ENCODE results near the gene CAP1. TPM values are rescaled to one million over a fixed set of nuclear protein-coding genes. Genes with fewer than 3 reads are reported as not detected.

Gene CAP1
- total and polyA plus RNA-seq, 2 of the 4 experiments (the other 2 are of a cell fraction) = 434 to 756 TPM

GRCh38 chr1:40090652-40091355 is 50.3 kb downstream of the CAP1 start (continued):
- no peak for TF ChIP-seq MAFK (IDR thresholded peaks at IDR 0.05; ENCODE audit: low read depth, low read length)

DNA sequence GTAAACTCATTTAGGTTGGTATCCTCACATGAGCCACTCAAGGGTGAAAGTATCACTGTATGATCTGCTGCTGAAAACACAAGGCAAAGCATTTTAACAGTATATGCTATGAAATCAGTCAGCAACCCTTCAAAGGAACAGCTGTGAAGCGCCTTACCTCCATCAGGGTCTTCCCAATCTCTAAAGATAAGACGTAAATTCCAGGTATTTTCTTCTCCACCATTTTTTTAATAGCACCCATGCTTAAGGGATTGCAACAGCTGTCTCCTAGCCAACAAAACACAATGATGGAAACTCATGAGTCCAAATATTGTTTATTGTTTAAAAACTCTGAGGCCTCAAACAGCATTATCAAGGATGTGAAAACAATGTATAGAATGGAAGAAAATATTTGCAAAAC is 51.7 kb downstream of the CAP1 start:
- H3K9me3 ChIP-seq (ENCODE audit: control insufficient read depth, insufficient read depth, low read length) = no peaks in the 10 kb centered on the region
- no peak overlapping the region for H4K8ac ChIP-seq (ENCODE audit: low read depth in 2 of 2, low read length in 2 of 2)
- H2AK5ac ChIP-seq (ENCODE audit: low read depth, low read length) = no peak overlapping the region
- H3K4ac ChIP-seq (ENCODE audit: low read depth, low read length) = no peak overlapping the region
- H3K56ac ChIP-seq (ENCODE audit: extremely low read depth, insufficient read depth, low read length) = no peak overlapping the region
- no peak overlapping the region for H2AK9ac ChIP-seq (replicated peaks; ENCODE audit: low read depth, low read length, poor library complexity)
- no peak overlapping the region for H4K91ac ChIP-seq (ENCODE audit: insufficient read depth, low read depth, low read length)
- no peak overlapping the region; the same call in 1 of the 2 replicates for H4K5ac ChIP-seq (ENCODE audit: low read depth, low read length)
- no TSS peak for BruUV-seq (replicated peaks)
- no CpG with 5 or more reads among the region's 2 CpGs for WGBS, 2 experiments (ENCODE audit: extremely low coverage in 2 of 2, insufficient read length in 1 of 2)
- H3K79me1 ChIP-seq (ENCODE audit: low read depth in 1 of 2, low read length in 2 of 2) = peaks cover 27 to 33% of the 10 kb centered on the region in 2 experiments
- H2BK120ac ChIP-seq (ENCODE audit: low read depth, low read length) = no peak overlapping the region
- no peak overlapping the region for H3K4me2 ChIP-seq (ENCODE audit: low read depth, low read length)
- no peak for TF ChIP-seq MXI1 (IDR thresholded peaks at IDR 0.05; ENCODE audit: borderline replicate concordance, low read depth, low read length)
- no peak for TF ChIP-seq FOS (IDR thresholded peaks at IDR 0.05; ENCODE audit: low read depth, low read length)
- no peak for TF ChIP-seq POLR2A (IDR thresholded peaks at IDR 0.05; ENCODE audit: low read depth, low read length)
- no peak for TF ChIP-seq MAFK (IDR thresholded peaks at IDR 0.05; ENCODE audit: low read depth, low read length)
- 0 out of 2 replicates have a peak, but pooled peaks have one; percentile 2 for TF ChIP-seq CEBPB (IDR thresholded peaks at IDR 0.05; ENCODE audit: low read depth, low read length)
- peaks cover 8% of the 10 kb centered on the region for H3K9me1 ChIP-seq (ENCODE audit: insufficient read depth, low read length)
- no peak overlapping the region for H2AFZ ChIP-seq (replicated peaks; ENCODE audit: low read length, poor library complexity)
- H2BK15ac ChIP-seq (ENCODE audit: low read depth, low read length) = peak overlapping the region; percentile 74; the same call in 1 of the 3 replicates
- H3K27me3 ChIP-seq (ENCODE audit: control insufficient read depth, insufficient read depth, low read length) = no peaks in the 10 kb centered on the region
- in situ Hi-C loops (cut with MboI; ENCODE audit: low sequenced_read_pairs) (no loop called here), dilution Hi-C loops (cut with HindIII; ENCODE audit: low sequenced_read_pairs, unreplicated experiment) (no loop called here), intact Hi-C loops (cut with micrococcal nuclease) (no loop called here)
- H4K20me1 ChIP-seq (ENCODE audit: insufficient read depth, low read length) = peaks cover 5% of the 10 kb centered on the region; the same call in 1 of the 2 replicates
- ATAC-seq (ENCODE audit: low read depth) = no peak
- CTCF ChIA-PET = no interaction called here
- H3K23ac ChIP-seq (ENCODE audit: low read depth, low read length) = no peak overlapping the region
- no peak overlapping the region for H3K27ac ChIP-seq (ENCODE audit: insufficient read depth, low read length)
- no peak overlapping the region for H3K9ac ChIP-seq (ENCODE audit: low read depth, low read length)
- peaks cover 4% of the 10 kb centered on the region; the same call in 1 of the 2 replicates for H3K4me1 ChIP-seq (ENCODE audit: control insufficient read depth, insufficient read depth, low read length)
- peaks cover 20% of the 10 kb centered on the region for H3K36me3 ChIP-seq (ENCODE audit: control insufficient read depth, insufficient read depth, low read length)
- 0 out of 2 replicates have a peak overlapping the region, but pooled peaks have one; percentile 25 for H3K14ac ChIP-seq (replicated peaks; ENCODE audit: low read depth, low read length)
- POLR2A ChIA-PET (ENCODE audit: unreplicated experiment) = interaction anchor here (0.6 kb wide), 1 partner anchor 45 kb away, joined by 10 read pairs; no protein-coding TSS in a partner anchor
- peak overlapping the region; percentile 20; the same call in 1 of the 2 replicates for H3K18ac ChIP-seq (ENCODE audit: low read depth, low read length)
- H2BK20ac ChIP-seq (ENCODE audit: low read depth, low read length) = peak overlapping the region; percentile 33; the same call in 1 of the 2 replicates
- no peak overlapping the region for H2BK5ac ChIP-seq (ENCODE audit: low read depth, low read length, poor library complexity, severe bottlenecking)
- H3K4me3 ChIP-seq (ENCODE audit: insufficient read depth, low read depth, low read length) = no peak overlapping the region
- no peak for DNase-seq
